OCI-LY1 (cell line): ENCODE measurements around the gene OSBPL5.

ENCODE experiments used
- H2AFZ ChIP-seq: fragments of 200-600 bp; sonication (generic), shearing (Covaris generic); 2 replicates; pipeline ENCODE4 v1.6.0; 2014; ENCODE audit warnings: antibody characterized with exemption, mild to moderate bottlenecking, low read length
- H3F3A ChIP-seq: fragments of 200-600 bp; sonication (generic), shearing (Covaris generic); 2 replicates; pipeline ENCODE4 v1.6.0; 2014; ENCODE audit warnings: mild to moderate bottlenecking, antibody characterized with exemption, low read length, moderate library complexity; ENCODE audit not compliant: insufficient read depth
- H3K27ac ChIP-seq: fragments of 200-600 bp; sonication (generic); 2 replicates; pipeline ENCODE4 v1.5.1; 2014; ENCODE audit warnings: low read length, mixed run types, mild to moderate bottlenecking, low read depth; ENCODE audit not compliant: poor library complexity, severe bottlenecking
- H3K27me3 ChIP-seq: fragments of 200-600 bp; sonication (generic); 2 replicates; pipeline ENCODE4 v1.6.0; 2014; ENCODE audit warnings: antibody characterized with exemption, mild to moderate bottlenecking, low read length, moderate library complexity; ENCODE audit not compliant: insufficient read depth
- H3K36me3 ChIP-seq: fragments of 200-600 bp; sonication (generic); 2 replicates; pipeline ENCODE4 v1.6.1; 2014; ENCODE audit warnings: mild to moderate bottlenecking, antibody characterized with exemption, low read length, moderate library complexity, mixed read lengths; ENCODE audit not compliant: insufficient read depth
- H3K4me1 ChIP-seq: fragments of 200-600 bp; sonication (generic); 2 replicates; pipeline ENCODE4 v1.5.1; 2014; ENCODE audit warnings: mild to moderate bottlenecking, low read length, moderate library complexity; ENCODE audit not compliant: insufficient read depth, severe bottlenecking
- H3K4me2 ChIP-seq: fragments of 200-600 bp; sonication (generic), shearing (Covaris generic); 2 replicates; pipeline ENCODE4 v1.6.1; 2014; ENCODE audit warnings: low read length
- H3K4me3 ChIP-seq: fragments of 200-600 bp; sonication (generic); 2 replicates; pipeline ENCODE4 v1.5.1; 2014; ENCODE audit warnings: low read length, low read depth, mild to moderate bottlenecking, mixed read lengths; ENCODE audit not compliant: poor library complexity, severe bottlenecking
- H3K79me2 ChIP-seq: fragments of 200-600 bp; shearing (Covaris generic); 2 replicates; pipeline ENCODE4 v1.6.1; 2016; ENCODE audit warnings: mixed run types, low read length, mixed read lengths; ENCODE audit not compliant: insufficient read depth
- H3K9ac ChIP-seq: fragments of 200-600 bp; sonication (generic), shearing (Covaris generic); 2 replicates; pipeline ENCODE4 v1.6.1; 2014; ENCODE audit warnings: mild to moderate bottlenecking, low read length, mixed read lengths
- H3K9me2 ChIP-seq: fragments of 200-600 bp; sonication (generic), shearing (Covaris generic); 2 replicates; pipeline ENCODE4 v1.6.1; 2014; ENCODE audit warnings: low read depth, mild to moderate bottlenecking, low read length, mixed read lengths
- H3K9me3 ChIP-seq: fragments of 200-600 bp; shearing (Covaris generic); 2 replicates; pipeline ENCODE4 v1.6.1; 2014; ENCODE audit warnings: low read length, mixed read lengths
- H4K20me1 ChIP-seq: fragments of 200-600 bp; sonication (generic), shearing (Covaris generic); 2 replicates; pipeline ENCODE4 v1.6.0; 2016; ENCODE audit warnings: mild to moderate bottlenecking, low read length; ENCODE audit not compliant: insufficient read depth
- CTCF ChIP-seq: fragments of 200-600 bp; sonication (generic), shearing (Covaris generic); IDR thresholded peaks from 2 replicates; pipeline ENCODE4 v1.5.1; 2017; ENCODE audit warnings: mild to moderate bottlenecking, antibody characterized with exemption, low read length, moderate library complexity, mixed read lengths
- EZH2 ChIP-seq: fragments of 200-600 bp; sonication (generic), shearing (Covaris generic); IDR thresholded peaks from 2 replicates; pipeline ENCODE4 v1.8.0; 2017; ENCODE audit warnings: borderline replicate concordance, mixed run types, mild to moderate bottlenecking, antibody characterized with exemption, low read length, moderate library complexity, mixed read lengths

OSBPL5 gene

GRCh38 chr11:3095712-3096361, 69.3 kb downstream of the OSBPL5 start:
- H3K79me2 ChIP-seq = no peaks in the 10 kb centered on the region
- no peak for TF ChIP-seq EZH2
- no peak for TF ChIP-seq CTCF
- H3K4me3 ChIP-seq = no peak overlapping the region
- no peaks in the 10 kb centered on the region for H3K4me1 ChIP-seq
- H3K27ac ChIP-seq = no peak overlapping the region
- no peaks in the 10 kb centered on the region for H3F3A ChIP-seq
- no peak overlapping the region for H2AFZ ChIP-seq
- no peaks in the 10 kb centered on the region for H3K9me2 ChIP-seq
- H3K4me2 ChIP-seq = no peak overlapping the region
- no peaks in the 10 kb centered on the region for H3K36me3 ChIP-seq
- H4K20me1 ChIP-seq = no peaks in the 10 kb centered on the region
- H3K27me3 ChIP-seq = no peaks in the 10 kb centered on the region
- H3K9ac ChIP-seq = no peak overlapping the region
- no peaks in the 10 kb centered on the region for H3K9me3 ChIP-seq

GRCh38 chr11:3094223-3094824, 70.8 kb downstream of the OSBPL5 start:
- H3K27me3 ChIP-seq = no peaks in the 10 kb centered on the region

GRCh38 chr11:3093281-3094191, 71.6 kb downstream of the OSBPL5 start:
- no peaks in the 10 kb centered on the region for H3K9me2 ChIP-seq
- no peaks in the 10 kb centered on the region for H3K79me2 ChIP-seq
- no peaks in the 10 kb centered on the region for H4K20me1 ChIP-seq
- no peaks in the 10 kb centered on the region for H3K9me3 ChIP-seq
- no peak overlapping the region for H3K9ac ChIP-seq
- H3K4me2 ChIP-seq = no peak overlapping the region
- H3K4me3 ChIP-seq = no peak overlapping the region
- H3F3A ChIP-seq = no peaks in the 10 kb centered on the region
- H3K4me1 ChIP-seq = no peaks in the 10 kb centered on the region
- no peaks in the 10 kb centered on the region for H3K36me3 ChIP-seq
- no peak overlapping the region for H3K27ac ChIP-seq
- no peaks in the 10 kb centered on the region for H3K27me3 ChIP-seq
- H2AFZ ChIP-seq = no peak overlapping the region
- TF ChIP-seq CTCF (no peak), EZH2 (no peak)

More at GRCh38 chr11:3094223-3094824, 70.8 kb downstream of the OSBPL5 start:
- H3K9ac ChIP-seq = no peak overlapping the region
- TF ChIP-seq EZH2 (no peak), CTCF (no peak)
- no peak overlapping the region for H3K27ac ChIP-seq
- H3K79me2 ChIP-seq = no peaks in the 10 kb centered on the region
- no peak overlapping the region for H2AFZ ChIP-seq
- no peaks in the 10 kb centered on the region for H3K9me2 ChIP-seq
- no peaks in the 10 kb centered on the region for H3K4me1 ChIP-seq
- H3K9me3 ChIP-seq = no peaks in the 10 kb centered on the region
- no peak overlapping the region for H3K4me2 ChIP-seq
- H3F3A ChIP-seq = no peaks in the 10 kb centered on the region
- H3K4me3 ChIP-seq = no peak overlapping the region
- no peaks in the 10 kb centered on the region for H3K36me3 ChIP-seq
- H4K20me1 ChIP-seq = no peaks in the 10 kb centered on the region
